DND-41 (cell line): ENCODE measurements around the gene ADAM11.

ENCODE experiments used
- ATAC-seq: fragments of 200-7000 bp; cut with Tn5 transposase; 3 replicates; pipeline ENCODE4 v1.9.1; 2021; ENCODE audit warnings: low read depth; ENCODE audit not compliant: insufficient read depth
- DNase-seq: peaks from one replicate; pipeline ENCODE4 v3.0.0-alpha.2; 2020
- H2AFZ ChIP-seq: 2 replicates; pipeline ENCODE4 v1.6.0; 2012; ENCODE audit warnings: low read depth, low read length
- H3K27ac ChIP-seq: 2 replicates; pipeline ENCODE4 v1.5.1; 2012; ENCODE audit warnings: low read length, inconsistent platforms
- H3K27me3 ChIP-seq: fragments of 200-600 bp; sonication (generic); 2 replicates; pipeline ENCODE4 v1.6.0; 2012; ENCODE audit warnings: low read length, mild to moderate bottlenecking, inconsistent platforms; ENCODE audit not compliant: insufficient read depth, poor library complexity
- H3K36me3 ChIP-seq: 2 replicates; pipeline ENCODE4 v1.5.1; 2012; ENCODE audit warnings: low read length, inconsistent platforms; ENCODE audit not compliant: insufficient read depth
- H3K4me1 ChIP-seq: 2 replicates; pipeline ENCODE4 v1.5.1; 2012; ENCODE audit warnings: mild to moderate bottlenecking, low read length; ENCODE audit not compliant: insufficient read depth
- H3K4me2 ChIP-seq: 2 replicates; pipeline ENCODE4 v1.6.0; 2012; ENCODE audit warnings: mild to moderate bottlenecking, moderate library complexity, low read length, inconsistent platforms; ENCODE audit not compliant: insufficient read depth
- H3K4me3 ChIP-seq, 2 experiments: fragments of 200-600 bp in 1 of 2; shearing (Covaris generic) in 1 of 2; 2 replicates each; pipeline ENCODE4 v1.5.1; 2012 to 2016; ENCODE audit warnings: inconsistent platforms in 2 of 2, low read length in 2 of 2, mild to moderate bottlenecking in 2 of 2, low read depth in 1 of 2, moderate library complexity in 1 of 2
- H3K79me2 ChIP-seq: 2 replicates; pipeline ENCODE4 v1.6.0; 2012; ENCODE audit warnings: low read length, inconsistent platforms; ENCODE audit not compliant: insufficient read depth
- H3K9ac ChIP-seq: 2 replicates; pipeline ENCODE4 v1.6.0; 2012; ENCODE audit warnings: low read depth, mild to moderate bottlenecking, inconsistent platforms, low read length, moderate library complexity
- H3K9me3 ChIP-seq: 2 replicates; pipeline ENCODE4 v1.5.1; 2012; ENCODE audit warnings: low read length, moderate library complexity, mild to moderate bottlenecking, inconsistent platforms; ENCODE audit not compliant: insufficient read depth, severe bottlenecking
- H4K20me1 ChIP-seq: 2 replicates; pipeline ENCODE4 v1.6.0; 2012; ENCODE audit warnings: low read length; ENCODE audit not compliant: insufficient read depth
- EZH2 ChIP-seq: IDR thresholded peaks from 3 replicates; pipeline ENCODE4 v1.6.1; 2012; ENCODE audit warnings: borderline replicate concordance, low read depth, mild to moderate bottlenecking, moderate library complexity, low read length, inconsistent platforms; ENCODE audit not compliant: severe bottlenecking
- TF ChIP-seq, protein P1 (sequence below): IDR thresholded peaks from 2 replicates; pipeline ENCODE4 v1.5.1; 2012; ENCODE audit warnings: borderline replicate concordance, low read length, moderate library complexity, mild to moderate bottlenecking; ENCODE audit not compliant: poor library complexity, severe bottlenecking; ENCODE audit errors: extremely low read depth

The ADAM11 gene

DNA sequence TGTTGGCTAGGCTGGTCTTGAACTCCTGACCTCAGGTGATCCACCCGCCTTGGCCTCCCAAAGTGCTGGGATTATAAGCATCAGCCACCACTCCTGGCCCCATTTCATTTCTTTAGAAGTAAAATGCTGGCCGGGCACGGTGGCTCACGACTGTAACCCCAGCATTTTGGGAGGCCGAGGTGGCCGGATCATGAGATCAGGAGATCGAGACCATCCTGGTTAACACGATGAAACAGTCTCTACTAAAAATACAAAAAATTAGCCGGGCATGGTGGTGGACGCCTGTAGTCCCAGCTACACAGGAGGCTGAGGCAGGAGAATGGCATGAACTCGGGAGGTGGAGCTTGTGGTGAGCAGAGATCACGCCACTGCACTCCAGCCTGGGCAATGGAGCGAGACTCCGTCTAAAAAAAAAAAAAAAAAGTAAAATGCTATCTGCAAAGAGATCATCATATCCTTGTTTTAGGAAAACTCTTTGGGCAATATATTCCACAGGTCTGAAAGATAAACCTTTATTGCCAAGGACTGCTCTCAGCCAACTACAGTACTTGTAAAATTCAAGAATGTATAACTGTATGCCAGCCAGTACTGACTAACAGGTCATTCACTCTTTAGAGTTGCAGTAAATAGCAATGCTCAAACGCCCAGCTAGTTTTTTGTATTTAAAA, 67.5 kb downstream of the ADAM11 start:
- H3K27ac ChIP-seq: no peak overlapping the region
- peaks cover 81% of the 10 kb centered on the region for H3K79me2 ChIP-seq
- H2AFZ ChIP-seq: no peak overlapping the region
- peaks cover 4% of the 10 kb centered on the region; the same call in 1 of the 2 replicates for H4K20me1 ChIP-seq
- no peaks in the 10 kb centered on the region for H3K36me3 ChIP-seq
- peaks cover 28% of the 10 kb centered on the region for H3K4me1 ChIP-seq
- H3K4me3 ChIP-seq: no peak overlapping the region
- TF ChIP-seq, protein P1, sequence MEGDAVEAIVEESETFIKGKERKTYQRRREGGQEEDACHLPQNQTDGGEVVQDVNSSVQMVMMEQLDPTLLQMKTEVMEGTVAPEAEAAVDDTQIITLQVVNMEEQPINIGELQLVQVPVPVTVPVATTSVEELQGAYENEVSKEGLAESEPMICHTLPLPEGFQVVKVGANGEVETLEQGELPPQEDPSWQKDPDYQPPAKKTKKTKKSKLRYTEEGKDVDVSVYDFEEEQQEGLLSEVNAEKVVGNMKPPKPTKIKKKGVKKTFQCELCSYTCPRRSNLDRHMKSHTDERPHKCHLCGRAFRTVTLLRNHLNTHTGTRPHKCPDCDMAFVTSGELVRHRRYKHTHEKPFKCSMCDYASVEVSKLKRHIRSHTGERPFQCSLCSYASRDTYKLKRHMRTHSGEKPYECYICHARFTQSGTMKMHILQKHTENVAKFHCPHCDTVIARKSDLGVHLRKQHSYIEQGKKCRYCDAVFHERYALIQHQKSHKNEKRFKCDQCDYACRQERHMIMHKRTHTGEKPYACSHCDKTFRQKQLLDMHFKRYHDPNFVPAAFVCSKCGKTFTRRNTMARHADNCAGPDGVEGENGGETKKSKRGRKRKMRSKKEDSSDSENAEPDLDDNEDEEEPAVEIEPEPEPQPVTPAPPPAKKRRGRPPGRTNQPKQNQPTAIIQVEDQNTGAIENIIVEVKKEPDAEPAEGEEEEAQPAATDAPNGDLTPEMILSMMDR: no peak
- TF ChIP-seq EZH2: no peak
- no peak overlapping the region for H3K9ac ChIP-seq
- no peak for ATAC-seq
- no peaks in the 10 kb centered on the region for H3K9me3 ChIP-seq
- no peak overlapping the region for H3K4me2 ChIP-seq
- no peak for DNase-seq
- peaks cover 21% of the 10 kb centered on the region for H3K27me3 ChIP-seq

DNA sequence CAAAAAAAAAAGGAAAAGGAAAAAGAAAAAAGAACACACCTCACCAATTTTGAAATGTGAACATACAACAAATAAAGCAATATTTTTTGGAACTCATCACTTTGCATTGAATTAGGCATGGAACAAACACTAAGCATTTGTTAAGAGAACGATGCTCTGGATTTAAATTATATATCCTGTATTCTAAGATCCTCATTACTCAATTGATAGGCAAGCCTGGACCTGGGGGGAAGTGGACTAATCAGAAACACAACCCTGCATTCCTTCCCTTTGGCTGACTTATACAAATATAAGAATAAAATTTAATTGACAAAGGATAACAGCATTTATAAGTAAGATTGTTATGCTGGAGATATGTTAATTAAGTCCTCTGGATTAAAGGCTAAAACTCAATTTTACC, 69.1 kb downstream of the ADAM11 start:
- peak overlapping the region; percentile 77 for H3K4me2 ChIP-seq
- ATAC-seq: no peak
- no peak overlapping the region for H3K27ac ChIP-seq
- TF ChIP-seq, protein P1: no peak
- no peak for TF ChIP-seq EZH2
- H2AFZ ChIP-seq: no peak overlapping the region
- H3K4me3 ChIP-seq: peak overlapping the region in 1 of 2 experiments; percentile 66; a peak in 1 of 4 replicates
- H3K4me1 ChIP-seq: peaks cover 28% of the 10 kb centered on the region
- H3K79me2 ChIP-seq: peaks cover 67% of the 10 kb centered on the region
- H3K27me3 ChIP-seq: peaks cover 21% of the 10 kb centered on the region
- no peaks in the 10 kb centered on the region for H3K9me3 ChIP-seq
- peaks cover 4% of the 10 kb centered on the region; the same call in 1 of the 2 replicates for H4K20me1 ChIP-seq
- H3K36me3 ChIP-seq: no peaks in the 10 kb centered on the region
- no peak for DNase-seq
- peak overlapping the region; percentile 66 for H3K9ac ChIP-seq

DNA sequence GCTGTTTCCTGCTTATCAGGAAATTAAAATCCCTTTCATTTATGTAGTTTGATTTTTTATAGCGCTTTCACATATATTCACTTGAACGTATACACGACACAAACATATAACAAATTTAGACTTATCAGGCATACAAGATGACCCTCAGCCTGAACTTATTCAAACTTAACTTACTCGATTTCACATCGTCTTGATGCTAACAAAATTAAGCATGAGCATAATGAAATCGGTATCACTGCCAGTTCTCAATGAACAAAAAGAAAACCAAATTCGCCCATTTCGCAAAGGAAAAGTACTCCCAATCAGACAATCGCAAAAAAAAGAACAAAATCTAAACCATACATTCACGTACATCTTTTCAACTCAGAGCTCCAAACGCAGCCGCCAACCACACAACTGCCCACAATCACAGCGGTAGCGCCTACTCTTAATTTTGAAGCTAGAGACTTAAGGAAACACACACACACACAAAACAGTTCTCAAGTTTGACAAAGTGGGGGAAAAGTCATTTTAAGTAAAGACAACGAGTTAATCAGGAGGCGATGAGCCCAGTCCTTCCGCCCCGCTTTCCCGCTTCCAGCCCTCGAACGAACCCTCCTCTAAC, 70.2 kb downstream of the ADAM11 start:
- H3K9me3 ChIP-seq: no peaks in the 10 kb centered on the region
- DNase-seq (peak; percentile 56), ATAC-seq (peak; percentile 43; the same call in 2 of the 3 replicates)
- peaks cover 56% of the 10 kb centered on the region for H3K79me2 ChIP-seq
- peak overlapping the region; percentile 67 for H2AFZ ChIP-seq
- peaks cover 4% of the 10 kb centered on the region; the same call in 1 of the 2 replicates for H4K20me1 ChIP-seq
- H3K27ac ChIP-seq: peak overlapping the region; percentile 55
- H3K4me3 ChIP-seq: peak overlapping the region; percentile 59 to 66
- TF ChIP-seq EZH2: no peak
- TF ChIP-seq, protein P1: no peak
- H3K36me3 ChIP-seq: no peaks in the 10 kb centered on the region
- peaks cover 28% of the 10 kb centered on the region for H3K4me1 ChIP-seq
- peak overlapping the region; percentile 77 for H3K4me2 ChIP-seq
- peak overlapping the region; percentile 66 for H3K9ac ChIP-seq
- peaks cover 21% of the 10 kb centered on the region for H3K27me3 ChIP-seq
